OCI-LY7 (cell line): ENCODE measurements around the gene SCGB2A2.

Experiments
- CTCF ChIP-seq: fragments of 200-600 bp; sonication (generic); conservative IDR thresholded peaks from 2 replicates; pipeline ENCODE4 v1.5.1; 2014; ENCODE audit warnings: mild to moderate bottlenecking, antibody characterized with exemption, low read length, moderate library complexity, mixed read lengths
- EZH2phosphoT487 ChIP-seq: fragments of 200-600 bp; sonication (generic); IDR thresholded peaks from 2 replicates; pipeline ENCODE4 v1.6.1; 2018; ENCODE audit warnings: low read depth, borderline replicate concordance, mild to moderate bottlenecking, mixed run types, antibody characterized with exemption, low read length, moderate library complexity, mixed read lengths

- no peak for TF ChIP-seq CTCF
- TF ChIP-seq EZH2phosphoT487: no peak
Measured at GRCh38 chr11:62238151-62238550, 31.8 kb upstream of the SCGB2A2 start.
